Panc1 (cell line): ENCODE measurements around the gene PLPPR4.

Experiments
- CTCF ChIP-seq: fragments of 450-650 bp; IDR thresholded peaks from 2 replicates; pipeline ENCODE4 v1.5.1; 2017; ENCODE audit warnings: mild to moderate bottlenecking
- REST ChIP-seq, 2 experiments: IDR thresholded peaks; 2 replicates each; pipeline ENCODE4 v1.6.1; 2011 to 2012; ENCODE audit warnings: low read depth in 2 of 2, control low read depth in 1 of 2, low read length in 1 of 2, mild to moderate bottlenecking in 1 of 2, moderate library complexity in 1 of 2; ENCODE audit not compliant: insufficient read depth in 1 of 2
- SIN3A ChIP-seq: IDR thresholded peaks from 2 replicates; pipeline ENCODE4 v1.6.1; 2012; ENCODE audit warnings: low read depth, mild to moderate bottlenecking, low read length, moderate library complexity, borderline replicate concordance; ENCODE audit not compliant: insufficient read depth

GRCh38 chr1:99252630-99253029 lies 11.7 kb upstream of the PLPPR4 start:
- TF ChIP-seq CTCF (no peak), SIN3A (no peak), REST (IDR thresholded peaks at IDR 0.05; ENCODE audit: insufficient read depth in 1 of 2, low read depth in 2 of 2, low read length in 1 of 2) (no peak)
